Activated CD8-positive, alpha-beta memory T cell treated with anti-CD3 and anti-CD28 coated beads for 1 hour (primary cell): ENCODE measurements around the gene LIX1L.

Experiments used
- DNase-seq, 2 donors: peaks; one replicate each; pipeline ENCODE4 v3.0.0-alpha.2; 2020; ENCODE audit warnings: low read depth in 1 of 2; ENCODE audit errors: extremely low read depth in 1 of 2

LIX1L gene

GRCh38 chr1:145963265-145964019, 5.6 kb upstream of the LIX1L start:
- no peak for DNase-seq

- DNase-seq = no peak
These were observed 4.6 kb upstream of the LIX1L start for GRCh38 chr1:145962157-145963102.

- DNase-seq = no peak
These were observed 3.8 kb upstream of the LIX1L start for GRCh38 chr1:145961425-145962156.

GRCh38 chr1:145961109-145961424, 3.2 kb upstream of the LIX1L start:
- no peak for DNase-seq

- DNase-seq = no peak
These were observed 2.8 kb upstream of the LIX1L start for GRCh38 chr1:145960468-145961108.

- DNase-seq = no peak
These were observed 2.2 kb upstream of the LIX1L start for GRCh38 chr1:145959957-145960467.

GRCh38 chr1:145959333-145959732, 1.5 kb upstream of the LIX1L start:
- DNase-seq = no peak

- DNase-seq = no peak
These were observed 917 bp upstream of the LIX1L start for GRCh38 chr1:145958734-145959133.

- DNase-seq = no peak
These were observed 905 bp downstream of the LIX1L start for GRCh38 chr1:145956781-145957442.

- no peak for DNase-seq
These were observed 1.5 kb downstream of the LIX1L start for GRCh38 chr1:145956361-145956760.

GRCh38 chr1:145955436-145955835, 2.4 kb downstream of the LIX1L start:
- DNase-seq = no peak

GRCh38 chr1:145953861-145954260, 4.0 kb downstream of the LIX1L start:
- DNase-seq = no peak

- DNase-seq = no peak
These were observed 4.9 kb downstream of the LIX1L start for GRCh38 chr1:145952903-145953302.

GRCh38 chr1:145951526-145951925, 6.3 kb downstream of the LIX1L start:
- DNase-seq = no peak

- no peak for DNase-seq
These were observed 8.6 kb downstream of the LIX1L start for GRCh38 chr1:145949219-145949618.

- no peak for DNase-seq
These were observed 10.3 kb downstream of the LIX1L start for GRCh38 chr1:145947551-145947950.

- DNase-seq = no peak
These were observed 11.3 kb downstream of the LIX1L start for GRCh38 chr1:145946477-145946986.

- no peak for DNase-seq
These were observed 13.3 kb downstream of the LIX1L start for GRCh38 chr1:145944532-145944931.

GRCh38 chr1:145942871-145943270, 14.9 kb downstream of the LIX1L start:
- DNase-seq = no peak

GRCh38 chr1:145942405-145942804, 15.4 kb downstream of the LIX1L start:
- DNase-seq = no peak
